ENCODE measurements around the gene NCSTN. TPM values are rescaled to one million over a fixed set of nuclear protein-coding genes. Genes with fewer than 3 reads are reported as not detected.

Gene NCSTN
- total RNA-seq, 1 experiment from 2014 or later: 30.9 TPM

- DNase-seq (ENCODE audit: low spot score): no peak
Measured at GRCh38 chr1:160404094-160404493, 60.9 kb downstream of the NCSTN start.

GRCh38 chr1:160405331-160405877 lies 62.2 kb downstream of the NCSTN start:
- DNase-seq (ENCODE audit: low spot score): no peak

- DNase-seq (ENCODE audit: low spot score): no peak
Measured at GRCh38 chr1:160406131-160406968, 63.2 kb downstream of the NCSTN start.

GRCh38 chr1:160407839-160408801 lies 64.9 kb downstream of the NCSTN start:
- peak; percentile 62 for DNase-seq (ENCODE audit: low spot score)

Small RNA genes lying within 50 kb of the gene (small RNA-seq; reads per million reads assigned to genes)
- not detected for gene RF00019
- not detected for gene RNU4-42P

Other genes with a start within 250 kb of the NCSTN start
- gene IGSF8, start 244.8 kb upstream of the NCSTN start, total RNA-seq (2014; rRNA removed; shearing (Covaris generic)): 21.9 and 24.7 TPM in 2 replicates
- not detected in 2 replicates for gene ATP1A2, start 227.6 kb upstream of the NCSTN start, total RNA-seq (2014; rRNA removed; shearing (Covaris generic))
- not detected in 2 replicates for gene ATP1A4, start 191.8 kb upstream of the NCSTN start, total RNA-seq (2014; rRNA removed; shearing (Covaris generic))
- gene CASQ1, start 152.8 kb upstream of the NCSTN start, total RNA-seq (2014; rRNA removed; shearing (Covaris generic)): not detected in 2 replicates
- 31.6 and 38.7 TPM in 2 replicates for gene PEA15, start 138.0 kb upstream of the NCSTN start, total RNA-seq (2014; rRNA removed; shearing (Covaris generic))
- gene DCAF8, start 80.8 kb upstream of the NCSTN start, total RNA-seq (2014; rRNA removed; shearing (Covaris generic)): 54.1 and 69.3 TPM in 2 replicates
- gene PEX19, start 58.2 kb upstream of the NCSTN start, total RNA-seq (2014; rRNA removed; shearing (Covaris generic)): 19.5 and 28.1 TPM in 2 replicates
- 73.9 and 74.3 TPM in 2 replicates for gene COPA, start 133 bp upstream of the NCSTN start, total RNA-seq (2014; rRNA removed; shearing (Covaris generic))
- gene NHLH1, start 23.7 kb downstream of the NCSTN start, total RNA-seq (2014; rRNA removed; shearing (Covaris generic)): not detected in 2 replicates
- gene VANGL2, start 57.2 kb downstream of the NCSTN start, total RNA-seq (2014; rRNA removed; shearing (Covaris generic)): 1.5 and 1.6 TPM in 2 replicates
- not detected in 2 replicates for gene SLAMF6, start 179.9 kb downstream of the NCSTN start, total RNA-seq (2014; rRNA removed; shearing (Covaris generic))
- not detected in 2 replicates for gene CD84, start 236.1 kb downstream of the NCSTN start, total RNA-seq (2014; rRNA removed; shearing (Covaris generic))